ENCODE results near the gene GLIPR2. TPM values are rescaled to one million over a fixed set of nuclear protein-coding genes. Genes with fewer than 3 reads are reported as not detected.
"Not testable (repeated sequence)": the region's sequence is repeated elsewhere in the genome, so short reads cannot be mapped to it uniquely, and the experiment has no call there.

GLIPR2 gene, protein sequence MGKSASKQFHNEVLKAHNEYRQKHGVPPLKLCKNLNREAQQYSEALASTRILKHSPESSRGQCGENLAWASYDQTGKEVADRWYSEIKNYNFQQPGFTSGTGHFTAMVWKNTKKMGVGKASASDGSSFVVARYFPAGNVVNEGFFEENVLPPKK
- total RNA-seq: 8.7 TPM
- long read RNA-seq, partial matches to known transcripts: 2 of 8 reads
- long read RNA-seq, other reads (novel, unspliced or antisense): 3 of 8 reads

DNA sequence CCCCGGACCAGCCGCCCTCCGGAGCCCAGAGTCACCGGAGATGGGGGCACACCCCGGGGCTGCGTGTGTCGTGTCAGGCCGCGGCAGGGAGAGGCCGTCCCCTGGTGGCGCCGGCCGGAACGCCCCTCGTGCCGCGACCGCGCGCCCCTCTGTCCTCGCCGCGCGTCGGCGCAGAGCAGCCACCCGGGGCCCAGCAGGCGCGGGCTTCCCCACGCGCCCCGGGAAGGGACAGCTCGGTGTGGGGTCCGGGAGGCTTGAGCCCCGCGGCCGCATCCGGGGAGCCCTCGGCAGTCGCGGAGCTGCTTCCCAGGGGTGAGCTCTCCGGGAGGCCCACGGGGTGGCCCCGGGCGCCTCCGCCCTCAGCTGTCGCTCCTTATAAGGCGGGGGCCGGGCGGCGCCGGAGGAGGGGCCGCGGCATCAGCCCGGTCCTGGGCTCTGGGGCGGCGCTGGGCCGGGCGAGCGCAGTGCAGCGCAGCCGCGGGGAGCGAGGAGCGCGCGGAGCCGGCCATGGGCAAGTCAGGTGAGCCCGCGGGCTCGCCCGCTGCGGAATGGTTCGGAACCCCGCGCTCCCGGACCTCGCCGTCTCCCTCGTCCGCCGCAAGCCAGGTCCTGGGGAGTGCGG is at the start of gene GLIPR2:
Gene GLIPR2, plus strand, starts transcription at position 462 of the 622 bp plus-strand sequence. Its CDS starts 46 bp downstream, at position 508.
- Histone ChIP-seq H3K4me1 (peaks cover 32% of the 10 kb centered on the region), H3K27me3 (ENCODE audit: low read depth) (peaks cover 20% of the 10 kb centered on the region), H3K36me3 (no peaks in the 10 kb centered on the region), H3K4me3 (peak within 1 kb of the TSS; percentile 92), H3K27ac (replicated peaks) (peak within 1 kb of the TSS; percentile 74), H3K9me3 (replicated peaks) (no peaks in the 10 kb centered on the region)
- intact Hi-C loops (cut with micrococcal nuclease): no loop called here
- TF ChIP-seq, protein P1, sequence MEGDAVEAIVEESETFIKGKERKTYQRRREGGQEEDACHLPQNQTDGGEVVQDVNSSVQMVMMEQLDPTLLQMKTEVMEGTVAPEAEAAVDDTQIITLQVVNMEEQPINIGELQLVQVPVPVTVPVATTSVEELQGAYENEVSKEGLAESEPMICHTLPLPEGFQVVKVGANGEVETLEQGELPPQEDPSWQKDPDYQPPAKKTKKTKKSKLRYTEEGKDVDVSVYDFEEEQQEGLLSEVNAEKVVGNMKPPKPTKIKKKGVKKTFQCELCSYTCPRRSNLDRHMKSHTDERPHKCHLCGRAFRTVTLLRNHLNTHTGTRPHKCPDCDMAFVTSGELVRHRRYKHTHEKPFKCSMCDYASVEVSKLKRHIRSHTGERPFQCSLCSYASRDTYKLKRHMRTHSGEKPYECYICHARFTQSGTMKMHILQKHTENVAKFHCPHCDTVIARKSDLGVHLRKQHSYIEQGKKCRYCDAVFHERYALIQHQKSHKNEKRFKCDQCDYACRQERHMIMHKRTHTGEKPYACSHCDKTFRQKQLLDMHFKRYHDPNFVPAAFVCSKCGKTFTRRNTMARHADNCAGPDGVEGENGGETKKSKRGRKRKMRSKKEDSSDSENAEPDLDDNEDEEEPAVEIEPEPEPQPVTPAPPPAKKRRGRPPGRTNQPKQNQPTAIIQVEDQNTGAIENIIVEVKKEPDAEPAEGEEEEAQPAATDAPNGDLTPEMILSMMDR (IDR thresholded peaks at IDR 0.05; ENCODE audit: borderline replicate concordance): peak; percentile 36
- DNase-seq: peak; percentile 83

GRCh38 chr9:36087054-36087453 is 49.5 kb upstream of the GLIPR2 start:
- Histone ChIP-seq H3K36me3 (peaks cover 23% of the 10 kb centered on the region), H3K4me1 (peaks cover 19% of the 10 kb centered on the region)
- DNase-seq; H3K27ac ChIP-seq (replicated peaks); H3K9me3 ChIP-seq (replicated peaks); intact Hi-C loops (cut with micrococcal nuclease); H3K27me3 ChIP-seq (ENCODE audit: low read depth); H3K4me3 ChIP-seq: not testable (repeated sequence)

GRCh38 chr9:36088020-36088419 is 48.5 kb upstream of the GLIPR2 start:
- Histone ChIP-seq H3K27me3 (ENCODE audit: low read depth) (no peaks in the 10 kb centered on the region), H3K4me3 (no peak overlapping the region), H3K4me1 (peaks cover 20% of the 10 kb centered on the region), H3K9me3 (replicated peaks) (peaks cover 4% of the 10 kb centered on the region), H3K36me3 (peaks cover 23% of the 10 kb centered on the region), H3K27ac (replicated peaks) (no peak overlapping the region)
- DNase-seq: no peak
- TF ChIP-seq, protein P1 (IDR thresholded peaks at IDR 0.05; ENCODE audit: borderline replicate concordance): no peak
- intact Hi-C loops (cut with micrococcal nuclease): no loop called here

- Histone ChIP-seq H3K36me3 (peaks cover 8% of the 10 kb centered on the region), H3K27me3 (ENCODE audit: low read depth) (no peaks in the 10 kb centered on the region), H3K9me3 (replicated peaks) (peaks cover 4% of the 10 kb centered on the region), H3K4me1 (peaks cover 20% of the 10 kb centered on the region), H3K4me3 (no peak overlapping the region), H3K27ac (replicated peaks) (peak overlapping the region; percentile 58)
- DNase-seq: no peak
- TF ChIP-seq, protein P1 (IDR thresholded peaks at IDR 0.05; ENCODE audit: borderline replicate concordance): no peak
- intact Hi-C loops (cut with micrococcal nuclease): no loop called here
Observed at GRCh38 chr9:36091026-36091953, 45.2 kb upstream of the GLIPR2 start.

GRCh38 chr9:36092014-36092413 is 44.5 kb upstream of the GLIPR2 start:
- Histone ChIP-seq H3K9me3 (replicated peaks) (peaks cover 2% of the 10 kb centered on the region), H3K4me1 (peaks cover 20% of the 10 kb centered on the region), H3K36me3 (peaks cover 1% of the 10 kb centered on the region), H3K4me3 (no peak overlapping the region), H3K27me3 (ENCODE audit: low read depth) (no peaks in the 10 kb centered on the region), H3K27ac (replicated peaks) (peak overlapping the region; percentile 58)
- DNase-seq: no peak
- intact Hi-C loops (cut with micrococcal nuclease): no loop called here
- TF ChIP-seq, protein P1 (IDR thresholded peaks at IDR 0.05; ENCODE audit: borderline replicate concordance): no peak

Data from left ventricle myocardium inferior (tissue), 1 donor.